Measurements from ENCODE around the gene NDEL1.
"Not testable (repeated sequence)": the region's sequence is repeated elsewhere in the genome, so short reads cannot be mapped to it uniquely, and the experiment has no call there.

The NDEL1 gene

GRCh38 chr17:8392274-8392673 is 43.4 kb upstream of the NDEL1 start:
- ATAC-seq, result no peak; the same call in 2 of the 3 replicates
- no peak for TF ChIP-seq OSR1 (CRISPR knock-in tag; IDR thresholded peaks at IDR 0.05)
- no peak for TF ChIP-seq RARB (CRISPR knock-in tag; IDR thresholded peaks at IDR 0.05)
- TF ChIP-seq ZFP30 (CRISPR knock-in tag; IDR thresholded peaks at IDR 0.05), result no peak
- no peak for TF ChIP-seq ZNF565 (CRISPR knock-in tag; conservative IDR thresholded peaks at IDR 0.05; ENCODE audit: low read depth)
- TF ChIP-seq, protein P1, sequence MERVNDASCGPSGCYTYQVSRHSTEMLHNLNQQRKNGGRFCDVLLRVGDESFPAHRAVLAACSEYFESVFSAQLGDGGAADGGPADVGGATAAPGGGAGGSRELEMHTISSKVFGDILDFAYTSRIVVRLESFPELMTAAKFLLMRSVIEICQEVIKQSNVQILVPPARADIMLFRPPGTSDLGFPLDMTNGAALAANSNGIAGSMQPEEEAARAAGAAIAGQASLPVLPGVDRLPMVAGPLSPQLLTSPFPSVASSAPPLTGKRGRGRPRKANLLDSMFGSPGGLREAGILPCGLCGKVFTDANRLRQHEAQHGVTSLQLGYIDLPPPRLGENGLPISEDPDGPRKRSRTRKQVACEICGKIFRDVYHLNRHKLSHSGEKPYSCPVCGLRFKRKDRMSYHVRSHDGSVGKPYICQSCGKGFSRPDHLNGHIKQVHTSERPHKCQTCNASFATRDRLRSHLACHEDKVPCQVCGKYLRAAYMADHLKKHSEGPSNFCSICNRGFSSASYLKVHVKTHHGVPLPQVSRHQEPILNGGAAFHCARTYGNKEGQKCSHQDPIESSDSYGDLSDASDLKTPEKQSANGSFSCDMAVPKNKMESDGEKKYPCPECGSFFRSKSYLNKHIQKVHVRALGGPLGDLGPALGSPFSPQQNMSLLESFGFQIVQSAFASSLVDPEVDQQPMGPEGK (CRISPR knock-in tag; IDR thresholded peaks at IDR 0.05; ENCODE audit: borderline replicate concordance), result no peak
- TF ChIP-seq TCF4 (CRISPR knock-in tag; IDR thresholded peaks at IDR 0.05; ENCODE audit: borderline replicate concordance), result no peak
- TF ChIP-seq ZC3H10 (CRISPR knock-in tag; IDR thresholded peaks at IDR 0.05), result no peak
- no peak for TF ChIP-seq ISL1 (CRISPR knock-in tag; IDR thresholded peaks at IDR 0.05)
- no peak for TF ChIP-seq ESRRG (CRISPR knock-in tag; IDR thresholded peaks at IDR 0.05)
- TF ChIP-seq SNAI2 (CRISPR knock-in tag; IDR thresholded peaks at IDR 0.05), result no peak
- TF ChIP-seq BACH2 (CRISPR knock-in tag; IDR thresholded peaks at IDR 0.05; ENCODE audit: borderline replicate concordance), result no peak
- no peak for TF ChIP-seq GLIS3 (CRISPR knock-in tag; IDR thresholded peaks at IDR 0.05)
- TF ChIP-seq ZNF70 (CRISPR knock-in tag; IDR thresholded peaks at IDR 0.05), result no peak
- TF ChIP-seq TSHZ2 (CRISPR knock-in tag; IDR thresholded peaks at IDR 0.05), result no peak
- TF ChIP-seq ZNF8 (CRISPR knock-in tag; IDR thresholded peaks at IDR 0.05), result no peak

- ATAC-seq, result peak; percentile 31
- TF ChIP-seq OSR1 (CRISPR knock-in tag; IDR thresholded peaks at IDR 0.05) (no peak), ARNTL (CRISPR knock-in tag; IDR thresholded peaks at IDR 0.05; ENCODE audit: borderline replicate concordance, low read depth) (no peak), ZC3H10 (CRISPR knock-in tag; IDR thresholded peaks at IDR 0.05) (no peak), ZNF70 (CRISPR knock-in tag; IDR thresholded peaks at IDR 0.05) (no peak), ZNF565 (CRISPR knock-in tag; conservative IDR thresholded peaks at IDR 0.05; ENCODE audit: low read depth) (no peak), TSHZ2 (CRISPR knock-in tag; IDR thresholded peaks at IDR 0.05) (no peak)
- TF ChIP-seq, protein P2, sequence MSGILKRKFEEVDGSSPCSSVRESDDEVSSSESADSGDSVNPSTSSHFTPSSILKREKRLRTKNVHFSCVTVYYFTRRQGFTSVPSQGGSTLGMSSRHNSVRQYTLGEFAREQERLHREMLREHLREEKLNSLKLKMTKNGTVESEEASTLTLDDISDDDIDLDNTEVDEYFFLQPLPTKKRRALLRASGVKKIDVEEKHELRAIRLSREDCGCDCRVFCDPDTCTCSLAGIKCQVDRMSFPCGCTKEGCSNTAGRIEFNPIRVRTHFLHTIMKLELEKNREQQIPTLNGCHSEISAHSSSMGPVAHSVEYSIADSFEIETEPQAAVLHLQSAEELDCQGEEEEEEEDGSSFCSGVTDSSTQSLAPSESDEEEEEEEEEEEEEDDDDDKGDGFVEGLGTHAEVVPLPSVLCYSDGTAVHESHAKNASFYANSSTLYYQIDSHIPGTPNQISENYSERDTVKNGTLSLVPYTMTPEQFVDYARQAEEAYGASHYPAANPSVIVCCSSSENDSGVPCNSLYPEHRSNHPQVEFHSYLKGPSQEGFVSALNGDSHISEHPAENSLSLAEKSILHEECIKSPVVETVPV (CRISPR knock-in tag; IDR thresholded peaks at IDR 0.05), result no peak
Measured at GRCh38 chr17:8392674-8393469, 42.8 kb upstream of the NDEL1 start.

GRCh38 chr17:8393470-8394231 is 42.0 kb upstream of the NDEL1 start:
- TF ChIP-seq BACH2 (CRISPR knock-in tag; IDR thresholded peaks at IDR 0.05; ENCODE audit: borderline replicate concordance) (no peak), ZFP30 (CRISPR knock-in tag; IDR thresholded peaks at IDR 0.05) (no peak), CSDC2 (CRISPR knock-in tag; IDR thresholded peaks at IDR 0.05) (no peak), ZNF8 (CRISPR knock-in tag; IDR thresholded peaks at IDR 0.05) (no peak), TSHZ2 (CRISPR knock-in tag; IDR thresholded peaks at IDR 0.05) (no peak), TCF4 (CRISPR knock-in tag; IDR thresholded peaks at IDR 0.05; ENCODE audit: borderline replicate concordance) (no peak), ZFP3 (CRISPR knock-in tag; IDR thresholded peaks at IDR 0.05) (no peak)
- ATAC-seq, result no peak

GRCh38 chr17:8394497-8394896 is 41.2 kb upstream of the NDEL1 start:
- not testable (repeated sequence) for ATAC-seq

Measured in SK-N-SH treated with all-trans-retinoic acid at 6 μM for 48 hours (cell line).